T-helper 2 cell treated with Interferon-gamma antibody and Interleukin-4, amounts not matched to agents 5 μg/mL and 100 μg/mL, for 36 hours (primary cell): ENCODE results near the gene KRTAP10-4.

Experiments used
- DNase-seq: peaks from one replicate; pipeline ENCODE4 v3.0.0; 2021; ENCODE audit warnings: low spot score
- H3K27ac Mint-ChIP-seq: one replicate; pipeline ENCODE4 v1.8.0; 2021; ENCODE audit warnings: mild to moderate bottlenecking, mixed read lengths
- H3K27me3 Mint-ChIP-seq: one replicate; pipeline ENCODE4 v1.8.0; 2021; ENCODE audit warnings: low read depth, mixed read lengths
- H3K36me3 Mint-ChIP-seq: one replicate; pipeline ENCODE4 v1.8.0; 2021; ENCODE audit warnings: low read depth, mixed read lengths
- H3K4me1 Mint-ChIP-seq: one replicate; pipeline ENCODE4 v1.8.0; 2021; ENCODE audit warnings: low read depth, mixed read lengths
- H3K4me3 Mint-ChIP-seq: one replicate; pipeline ENCODE4 v1.8.0; 2022; ENCODE audit warnings: mild to moderate bottlenecking, moderate library complexity, mixed read lengths
- H3K9me3 Mint-ChIP-seq: one replicate; pipeline ENCODE4 v1.8.0; 2021; ENCODE audit warnings: mixed read lengths

KRTAP10-4 gene

GRCh38 chr21:44613386-44614155 is 40.0 kb downstream of the KRTAP10-4 start:
- no peaks in the 10 kb centered on the region for H3K27me3 Mint-ChIP-seq
- no peak overlapping the region for H3K27ac Mint-ChIP-seq
- H3K9me3 Mint-ChIP-seq = peaks cover 37% of the 10 kb centered on the region
- H3K4me3 Mint-ChIP-seq = no peak overlapping the region
- DNase-seq = no peak
- peaks cover under 1% of the 10 kb centered on the region for H3K4me1 Mint-ChIP-seq
- peaks cover 4% of the 10 kb centered on the region for H3K36me3 Mint-ChIP-seq

DNA sequence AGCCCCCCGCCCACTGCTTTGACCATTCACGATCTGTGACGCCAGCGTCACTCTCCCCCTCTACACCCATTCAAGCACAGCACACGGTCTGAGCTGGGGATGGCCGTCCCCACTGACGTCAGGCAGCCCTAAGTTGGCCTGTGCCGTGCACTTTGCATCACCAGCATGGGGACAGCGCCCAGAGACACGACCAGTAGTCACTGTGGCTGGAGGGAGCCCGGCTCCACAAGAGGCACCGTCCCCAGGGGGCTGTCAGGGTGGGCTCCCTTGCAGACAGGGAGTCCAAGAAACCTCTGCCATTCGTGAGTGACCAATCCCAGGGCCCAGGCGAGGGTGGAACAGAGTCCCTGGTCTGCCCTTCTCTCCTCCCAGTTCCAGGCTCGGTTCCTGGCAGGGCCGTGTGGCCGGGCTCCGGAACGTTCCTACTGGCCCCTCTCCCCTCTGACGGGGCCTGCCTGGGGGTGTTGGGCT is 40.7 kb downstream of the KRTAP10-4 start:
- no peak for DNase-seq
- Mint-ChIP-seq H3K36me3 (peaks cover 10% of the 10 kb centered on the region), H3K9me3 (peaks cover 38% of the 10 kb centered on the region), H3K4me3 (no peak overlapping the region), H3K27ac (no peak overlapping the region), H3K27me3 (no peaks in the 10 kb centered on the region), H3K4me1 (peaks cover 7% of the 10 kb centered on the region)

DNA sequence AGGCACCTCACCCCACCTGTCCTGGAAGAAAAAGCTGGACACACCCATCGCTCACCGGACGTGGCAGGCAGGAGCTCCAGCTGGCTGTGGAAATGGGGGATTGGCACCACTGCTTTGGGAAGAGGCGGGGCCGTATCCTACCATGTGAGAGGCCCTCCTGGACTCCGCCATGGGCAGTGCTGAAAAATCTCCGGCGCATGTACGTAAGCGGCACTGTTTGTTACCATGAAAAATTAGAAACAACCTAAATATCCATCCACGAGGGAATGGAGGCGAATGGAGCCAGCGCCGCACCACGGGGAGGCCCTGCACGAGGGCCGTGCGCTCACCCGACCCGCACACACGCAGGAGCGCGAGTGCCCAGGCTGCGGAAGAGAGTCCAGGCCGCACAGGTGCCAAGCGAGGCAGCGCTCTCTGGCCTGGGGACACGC is 41.4 kb downstream of the KRTAP10-4 start:
- Mint-ChIP-seq H3K36me3 (peaks cover 18% of the 10 kb centered on the region), H3K4me3 (no peak overlapping the region), H3K27me3 (no peaks in the 10 kb centered on the region), H3K9me3 (peaks cover 38% of the 10 kb centered on the region), H3K4me1 (peaks cover 9% of the 10 kb centered on the region), H3K27ac (no peak overlapping the region)
- DNase-seq = no peak

DNA sequence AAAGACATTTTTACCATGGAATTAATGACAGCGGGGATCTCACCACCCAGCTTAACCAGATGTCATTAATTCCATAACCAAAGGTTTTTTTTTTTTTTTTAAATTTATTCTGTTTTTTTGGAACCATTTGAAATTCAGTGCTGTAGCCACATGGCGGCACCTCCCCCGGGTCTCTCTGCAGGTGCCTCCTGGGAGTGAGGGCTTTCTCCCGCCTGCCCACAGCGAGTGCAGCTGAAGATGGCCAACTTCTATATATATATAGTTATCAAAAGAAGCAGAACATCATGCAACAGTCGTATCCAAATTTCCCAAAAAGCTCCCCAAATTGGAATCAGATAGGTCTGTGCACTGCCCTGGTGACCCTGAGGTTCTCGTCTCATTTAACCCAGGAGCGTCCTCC is 41.9 kb downstream of the KRTAP10-4 start:
- no peak overlapping the region for H3K4me3 Mint-ChIP-seq
- H3K4me1 Mint-ChIP-seq = peaks cover 9% of the 10 kb centered on the region
- H3K9me3 Mint-ChIP-seq = peaks cover 39% of the 10 kb centered on the region
- no peaks in the 10 kb centered on the region for H3K27me3 Mint-ChIP-seq
- DNase-seq = no peak
- peaks cover 20% of the 10 kb centered on the region for H3K36me3 Mint-ChIP-seq
- no peak overlapping the region for H3K27ac Mint-ChIP-seq

DNA sequence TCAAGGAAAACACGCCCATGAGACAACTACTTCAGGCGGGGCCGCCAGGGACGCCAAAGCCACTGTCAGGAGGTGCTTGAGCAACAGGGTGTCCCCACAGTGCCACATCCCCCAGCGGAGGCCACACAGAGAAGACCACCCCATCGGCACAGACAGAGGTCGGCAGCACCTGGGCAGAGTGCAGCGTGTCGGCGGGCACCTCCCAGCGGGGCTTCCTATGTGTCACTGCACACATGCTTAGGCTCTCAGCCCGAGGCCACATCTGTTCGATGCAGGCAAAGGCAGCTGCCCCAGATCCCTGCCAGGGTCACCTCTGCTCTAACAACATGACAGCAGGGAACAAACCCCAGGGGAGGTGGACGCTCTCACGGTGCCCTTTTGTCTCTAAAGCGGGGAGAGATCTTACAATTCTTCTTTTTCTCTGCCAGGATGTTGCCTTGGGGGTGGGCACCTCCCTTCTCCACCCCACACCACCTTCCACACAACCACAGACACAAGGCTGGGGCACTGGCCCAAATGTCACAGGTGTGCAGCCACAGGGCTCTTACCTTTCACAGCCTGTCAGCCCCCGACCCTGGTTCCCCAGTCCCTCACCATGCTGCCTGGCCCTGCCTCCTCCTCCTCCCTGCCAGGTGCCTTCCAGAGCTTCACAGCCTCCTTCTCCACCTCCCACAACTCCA is 42.5 kb downstream of the KRTAP10-4 start:
- Mint-ChIP-seq H3K9me3 (peaks cover 39% of the 10 kb centered on the region), H3K27ac (peak overlapping the region; percentile 36), H3K4me1 (peaks cover 9% of the 10 kb centered on the region), H3K27me3 (no peaks in the 10 kb centered on the region), H3K36me3 (peaks cover 23% of the 10 kb centered on the region), H3K4me3 (no peak overlapping the region)
- DNase-seq = no peak

DNA sequence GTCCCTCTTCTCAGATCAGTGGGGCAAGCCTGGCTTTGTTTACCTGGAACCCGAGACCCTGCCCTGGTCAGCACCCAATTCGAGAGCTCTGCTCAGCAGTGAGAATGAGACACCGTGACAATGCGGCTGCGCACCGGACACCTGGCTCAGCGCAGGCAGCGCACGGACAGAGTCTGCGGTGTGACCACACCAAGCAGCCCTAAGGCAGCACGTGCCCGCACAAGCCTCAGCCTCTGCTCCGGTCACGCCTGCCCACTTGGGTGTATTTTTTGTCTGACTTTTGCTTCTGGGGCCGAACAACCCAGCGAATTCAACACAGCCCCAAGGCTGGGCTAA is 43.0 kb downstream of the KRTAP10-4 start:
- Mint-ChIP-seq H3K36me3 (peaks cover 23% of the 10 kb centered on the region), H3K9me3 (peaks cover 34% of the 10 kb centered on the region), H3K27me3 (no peaks in the 10 kb centered on the region), H3K4me3 (no peak overlapping the region), H3K27ac (no peak overlapping the region), H3K4me1 (peaks cover 9% of the 10 kb centered on the region)
- DNase-seq = no peak

DNA sequence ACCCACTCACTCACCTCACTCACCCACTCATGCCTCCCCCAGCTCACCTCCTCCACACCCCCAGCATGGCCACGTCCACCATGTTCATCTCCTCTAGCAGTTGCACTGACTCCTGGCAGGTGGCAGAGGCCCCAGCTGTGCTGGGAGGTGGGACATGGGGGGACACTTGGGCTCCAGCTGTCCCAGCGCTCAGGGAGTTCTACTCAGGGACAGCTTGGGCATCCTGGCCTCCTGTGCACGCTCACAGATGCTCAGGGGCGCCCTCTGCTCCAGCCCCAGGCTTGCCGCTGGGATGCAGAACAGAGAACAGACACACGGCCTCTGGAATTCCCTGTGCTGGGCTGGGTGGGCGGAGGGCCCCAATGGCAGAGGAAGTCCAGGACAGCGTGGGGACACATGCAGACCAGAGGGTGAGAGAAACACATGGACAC is 43.6 kb downstream of the KRTAP10-4 start:
- Mint-ChIP-seq H3K9me3 (peaks cover 39% of the 10 kb centered on the region), H3K4me1 (peaks cover 9% of the 10 kb centered on the region), H3K36me3 (peaks cover 23% of the 10 kb centered on the region), H3K27me3 (no peaks in the 10 kb centered on the region), H3K4me3 (no peak overlapping the region), H3K27ac (no peak overlapping the region)
- no peak for DNase-seq

DNA sequence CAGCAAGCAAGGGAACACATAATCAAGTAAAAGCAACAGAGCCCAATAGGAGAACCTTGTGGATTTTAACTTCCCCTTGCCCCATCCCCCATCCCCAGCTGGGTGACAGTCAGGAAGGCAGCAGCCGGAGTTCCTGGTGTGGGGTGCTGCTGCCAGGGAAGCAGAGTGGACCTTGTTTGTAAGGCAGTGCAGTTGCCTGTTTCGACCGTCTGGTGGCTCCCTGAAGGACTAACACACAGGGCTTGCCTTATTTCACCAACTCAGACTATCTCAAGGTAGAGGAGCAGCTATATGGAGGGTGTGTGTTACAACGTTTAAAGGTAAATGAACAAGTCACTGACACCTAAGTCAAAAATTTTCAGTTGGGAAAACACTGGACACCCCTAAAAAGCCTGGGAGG is 45.0 kb downstream of the KRTAP10-4 start:
- H3K4me3 Mint-ChIP-seq = peak overlapping the region; percentile 62
- H3K27ac Mint-ChIP-seq = peak overlapping the region; percentile 73
- peaks cover 26% of the 10 kb centered on the region for H3K36me3 Mint-ChIP-seq
- no peak for DNase-seq
- peaks cover 49% of the 10 kb centered on the region for H3K9me3 Mint-ChIP-seq
- no peaks in the 10 kb centered on the region for H3K27me3 Mint-ChIP-seq
- H3K4me1 Mint-ChIP-seq = peaks cover 9% of the 10 kb centered on the region

GRCh38 chr21:44618909-44619308 is 45.4 kb downstream of the KRTAP10-4 start:
- H3K36me3 Mint-ChIP-seq = peaks cover 26% of the 10 kb centered on the region

GRCh38 chr21:44619886-44620285 is 46.4 kb downstream of the KRTAP10-4 start:
- H3K27me3 Mint-ChIP-seq = peaks cover 3% of the 10 kb centered on the region
- DNase-seq = no peak
- no peak overlapping the region for H3K4me3 Mint-ChIP-seq
- peaks cover 30% of the 10 kb centered on the region for H3K36me3 Mint-ChIP-seq
- H3K4me1 Mint-ChIP-seq = peaks cover 9% of the 10 kb centered on the region
- peaks cover 63% of the 10 kb centered on the region for H3K9me3 Mint-ChIP-seq
- H3K27ac Mint-ChIP-seq = no peak overlapping the region

More at GRCh38 chr21:44618909-44619308, 45.4 kb downstream of the KRTAP10-4 start:
- H3K27ac Mint-ChIP-seq = peak overlapping the region; percentile 73
- H3K4me1 Mint-ChIP-seq = peaks cover 9% of the 10 kb centered on the region
- peaks cover 53% of the 10 kb centered on the region for H3K9me3 Mint-ChIP-seq
- H3K4me3 Mint-ChIP-seq = peak overlapping the region; percentile 62
- H3K27me3 Mint-ChIP-seq = peaks cover under 1% of the 10 kb centered on the region
- DNase-seq = peak; percentile 15

GRCh38 chr21:44623575-44623974 is 50.0 kb downstream of the KRTAP10-4 start:
- Mint-ChIP-seq H3K36me3 (peaks cover 26% of the 10 kb centered on the region), H3K9me3 (peaks cover 60% of the 10 kb centered on the region), H3K27ac (no peak overlapping the region), H3K4me1 (peaks cover 8% of the 10 kb centered on the region), H3K27me3 (peaks cover 3% of the 10 kb centered on the region), H3K4me3 (no peak overlapping the region)
- DNase-seq = no peak
